ENCODE results near the gene IER5L.

DNA sequence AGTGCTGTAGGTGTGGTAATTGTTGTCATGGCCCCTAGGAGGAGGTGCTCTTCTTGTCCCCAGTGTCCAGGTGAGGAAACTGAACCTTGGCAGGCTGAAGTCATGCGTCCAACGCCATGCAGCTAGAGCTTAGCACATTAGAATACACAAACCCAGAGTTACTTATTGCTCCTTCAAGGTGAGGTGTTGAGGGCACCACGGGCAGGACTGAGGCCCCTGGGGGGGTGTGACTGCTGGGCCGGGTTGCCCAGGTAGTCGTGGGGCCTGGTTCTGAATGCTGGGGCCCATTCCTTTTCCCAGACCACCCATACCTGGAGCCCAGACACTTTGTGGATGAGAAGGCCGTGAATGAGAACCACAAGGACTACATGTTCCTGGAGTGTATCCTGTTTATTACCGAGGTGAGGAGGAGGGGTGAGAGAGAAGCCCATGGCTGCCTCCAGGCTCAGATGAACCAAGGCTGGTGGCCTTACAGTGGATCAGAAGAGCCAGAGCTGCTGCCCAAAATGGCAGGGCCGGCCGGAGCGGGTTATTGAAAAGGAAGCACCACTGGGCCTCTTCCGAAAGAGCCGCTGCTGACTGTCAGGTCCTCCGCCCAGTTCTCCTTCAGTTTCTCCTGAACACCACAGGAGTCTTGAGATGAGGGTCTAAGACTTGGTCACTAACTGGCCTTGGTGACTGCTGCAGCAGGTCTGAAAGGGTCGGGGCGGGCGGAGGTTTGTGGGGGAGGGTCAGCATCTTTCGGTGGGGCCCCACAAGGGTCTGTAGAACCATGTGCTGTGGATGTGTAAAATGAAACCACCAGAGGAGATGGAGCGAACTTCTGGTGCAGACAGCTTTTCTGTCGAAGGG is 40.5 kb downstream of the IER5L start:
- TF ChIP-seq, protein P1, sequence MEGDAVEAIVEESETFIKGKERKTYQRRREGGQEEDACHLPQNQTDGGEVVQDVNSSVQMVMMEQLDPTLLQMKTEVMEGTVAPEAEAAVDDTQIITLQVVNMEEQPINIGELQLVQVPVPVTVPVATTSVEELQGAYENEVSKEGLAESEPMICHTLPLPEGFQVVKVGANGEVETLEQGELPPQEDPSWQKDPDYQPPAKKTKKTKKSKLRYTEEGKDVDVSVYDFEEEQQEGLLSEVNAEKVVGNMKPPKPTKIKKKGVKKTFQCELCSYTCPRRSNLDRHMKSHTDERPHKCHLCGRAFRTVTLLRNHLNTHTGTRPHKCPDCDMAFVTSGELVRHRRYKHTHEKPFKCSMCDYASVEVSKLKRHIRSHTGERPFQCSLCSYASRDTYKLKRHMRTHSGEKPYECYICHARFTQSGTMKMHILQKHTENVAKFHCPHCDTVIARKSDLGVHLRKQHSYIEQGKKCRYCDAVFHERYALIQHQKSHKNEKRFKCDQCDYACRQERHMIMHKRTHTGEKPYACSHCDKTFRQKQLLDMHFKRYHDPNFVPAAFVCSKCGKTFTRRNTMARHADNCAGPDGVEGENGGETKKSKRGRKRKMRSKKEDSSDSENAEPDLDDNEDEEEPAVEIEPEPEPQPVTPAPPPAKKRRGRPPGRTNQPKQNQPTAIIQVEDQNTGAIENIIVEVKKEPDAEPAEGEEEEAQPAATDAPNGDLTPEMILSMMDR (IDR thresholded peaks at IDR 0.05; ENCODE audit: low read depth, low read length, missing input control) = no peak
- TF ChIP-seq, protein P2, sequence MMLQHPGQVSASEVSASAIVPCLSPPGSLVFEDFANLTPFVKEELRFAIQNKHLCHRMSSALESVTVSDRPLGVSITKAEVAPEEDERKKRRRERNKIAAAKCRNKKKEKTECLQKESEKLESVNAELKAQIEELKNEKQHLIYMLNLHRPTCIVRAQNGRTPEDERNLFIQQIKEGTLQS (IDR thresholded peaks at IDR 0.05) = no peak
- TF ChIP-seq RXRA (IDR thresholded peaks at IDR 0.05) (no peak), RAD21 (IDR thresholded peaks at IDR 0.05) (no peak)

Measured in liver (tissue), 3 donors.